SKM-1 (cell line): ENCODE measurements around the gene DUSP11.
"Not testable (repeated sequence)": the region's sequence is repeated elsewhere in the genome, so short reads cannot be mapped to it uniquely, and the experiment has no call there.

Source experiments
- DNase-seq: peaks from one replicate; lab custom pipeline; 2025; ENCODE audit not compliant: unreplicated experiment; lab: John Stamatoyannopoulos, UW

DUSP11 gene

GRCh38 chr2:73779467-73780236, at the start of gene DUSP11:
TSS of gene DUSP11 (minus strand) at chr2:73780103. CDS start at chr2:73779974, 129 bp downstream.
- peak; percentile 89 for DNase-seq

- peak; percentile 98 for DNase-seq
Measured at GRCh38 chr2:73828818-73829570, 49.1 kb upstream of the DUSP11 start, which contains the start of gene STAMBP. TSS of gene STAMBP (plus strand) at chr2:73828961. CDS start at chr2:73830857, 1,896 bp downstream.

- DNase-seq: no peak
Measured at GRCh38 chr2:73828389-73828817, 48.5 kb upstream of the DUSP11 start.

GRCh38 chr2:73827660-73828388, 47.9 kb upstream of the DUSP11 start:
- no peak for DNase-seq

GRCh38 chr2:73827018-73827417, 47.1 kb upstream of the DUSP11 start:
- DNase-seq: peak; percentile 51

- DNase-seq: no peak
Measured at GRCh38 chr2:73825408-73825807, 45.5 kb upstream of the DUSP11 start.

GRCh38 chr2:73823916-73824523, 44.1 kb upstream of the DUSP11 start:
- DNase-seq: peak; percentile 31

- no peak for DNase-seq
Measured at GRCh38 chr2:73823416-73823815, 43.5 kb upstream of the DUSP11 start.

GRCh38 chr2:73822991-73823390, 43.1 kb upstream of the DUSP11 start:
- DNase-seq: no peak

- DNase-seq: no peak
Measured at GRCh38 chr2:73822276-73822675, 42.4 kb upstream of the DUSP11 start.

- DNase-seq: no peak
Measured at GRCh38 chr2:73821669-73822068, 41.8 kb upstream of the DUSP11 start.

GRCh38 chr2:73821227-73821626, 41.3 kb upstream of the DUSP11 start:
- no peak for DNase-seq

- no peak for DNase-seq
Measured at GRCh38 chr2:73818296-73818695, 38.4 kb upstream of the DUSP11 start.

- DNase-seq: no peak
Measured at GRCh38 chr2:73812635-73813034, 32.7 kb upstream of the DUSP11 start.

- DNase-seq: no peak
Measured at GRCh38 chr2:73811878-73812277, 32.0 kb upstream of the DUSP11 start.

- DNase-seq: not testable (repeated sequence)
Measured at GRCh38 chr2:73783883-73784282, 4.0 kb upstream of the DUSP11 start, which contains the start of gene C2orf78. TSS of gene C2orf78 (plus strand) at chr2:73784183. CDS start at chr2:73784310, 127 bp downstream.

GRCh38 chr2:73783402-73783801, 3.5 kb upstream of the DUSP11 start:
- not testable (repeated sequence) for DNase-seq

- DNase-seq: no peak
Measured at GRCh38 chr2:73780237-73780582, 307 bp upstream of the DUSP11 start.

- DNase-seq: not testable (repeated sequence)
Measured at GRCh38 chr2:73778867-73779466, 936 bp downstream of the DUSP11 start.

- DNase-seq: no peak
Measured at GRCh38 chr2:73776869-73777519, 2.9 kb downstream of the DUSP11 start.
